A172 (cell line): ENCODE results near the gene SEMA4C. TPM values are rescaled to one million over a fixed set of nuclear protein-coding genes. Genes with fewer than 3 reads are reported as not detected.

ENCODE experiments used
- DNase-seq: peaks from one replicate; pipeline ENCODE4 v3.0.0-alpha.2; 2015; ENCODE audit warnings: low spot score
- total RNA-seq: library from RNA; depleted of rRNA; stranded (reverse); fragments of >200 nt; shearing (Covaris generic); gene quantifications from 2 replicates; pipeline ENCODE4 v1.2.3, GENCODE V29; 2014; rRNA removed

Gene SEMA4C
- total RNA-seq, 1 experiment from 2014 or later: 40.1 TPM

DNA sequence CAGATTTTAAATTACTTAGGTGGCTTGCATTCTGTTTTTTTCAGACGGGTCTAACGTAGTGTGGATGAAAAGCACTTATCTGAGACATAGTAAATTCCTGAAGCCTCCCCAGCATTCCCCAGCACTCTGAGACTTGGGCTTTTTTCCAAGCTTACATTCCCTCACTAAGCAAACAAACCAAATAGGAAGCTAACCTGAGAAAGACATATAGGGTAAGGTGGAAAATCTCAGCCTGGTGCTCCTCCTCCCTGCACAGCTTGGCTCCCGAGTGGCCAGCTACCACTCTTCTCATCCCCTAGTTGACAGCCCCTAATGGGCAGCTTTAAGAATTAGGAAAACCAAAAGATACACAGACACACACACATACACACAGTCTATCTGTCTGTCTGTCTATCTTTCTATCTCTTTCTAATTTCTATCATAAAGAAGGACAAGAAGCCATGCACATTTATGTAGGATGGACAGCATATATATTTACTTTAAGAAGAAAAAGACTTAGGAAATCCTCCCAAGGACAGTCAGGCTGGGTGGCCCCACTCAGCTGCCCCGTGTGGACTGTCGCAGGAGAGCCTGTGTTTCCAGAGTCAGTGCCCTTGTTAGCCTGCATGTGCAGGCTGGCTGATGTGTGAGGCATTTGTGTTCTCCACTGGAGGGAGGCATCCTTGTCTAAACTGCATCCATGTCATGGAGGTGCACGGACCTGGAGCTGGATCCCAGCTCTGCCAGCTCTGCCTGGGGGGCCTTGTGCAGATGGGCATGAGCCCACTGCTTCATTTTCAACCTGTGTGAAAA is 45.6 kb downstream of the SEMA4C start:
- peak; percentile 63 for DNase-seq

GRCh38 chr2:96823198-96823597 is 46.7 kb downstream of the SEMA4C start:
- DNase-seq: no peak

DNA sequence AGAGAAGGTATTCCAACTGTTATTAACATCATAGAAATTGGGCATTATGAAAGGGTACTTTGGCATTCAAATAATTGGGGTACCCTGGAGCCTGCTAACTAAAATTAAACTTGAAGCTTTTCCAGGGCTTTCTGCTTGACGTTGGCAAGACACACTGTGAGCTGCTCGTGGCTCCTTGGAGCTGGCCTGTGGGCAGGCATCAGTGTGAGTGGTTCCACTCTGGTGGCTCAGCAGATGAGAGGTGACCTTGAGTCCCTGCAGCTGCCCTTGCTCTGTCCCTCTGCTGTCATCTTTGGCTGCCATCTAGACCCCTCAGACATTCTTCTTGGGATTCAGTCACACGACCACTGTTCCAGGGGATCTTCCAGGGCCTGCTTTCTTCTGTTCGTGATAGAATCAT is 47.1 kb downstream of the SEMA4C start:
- no peak for DNase-seq

DNA sequence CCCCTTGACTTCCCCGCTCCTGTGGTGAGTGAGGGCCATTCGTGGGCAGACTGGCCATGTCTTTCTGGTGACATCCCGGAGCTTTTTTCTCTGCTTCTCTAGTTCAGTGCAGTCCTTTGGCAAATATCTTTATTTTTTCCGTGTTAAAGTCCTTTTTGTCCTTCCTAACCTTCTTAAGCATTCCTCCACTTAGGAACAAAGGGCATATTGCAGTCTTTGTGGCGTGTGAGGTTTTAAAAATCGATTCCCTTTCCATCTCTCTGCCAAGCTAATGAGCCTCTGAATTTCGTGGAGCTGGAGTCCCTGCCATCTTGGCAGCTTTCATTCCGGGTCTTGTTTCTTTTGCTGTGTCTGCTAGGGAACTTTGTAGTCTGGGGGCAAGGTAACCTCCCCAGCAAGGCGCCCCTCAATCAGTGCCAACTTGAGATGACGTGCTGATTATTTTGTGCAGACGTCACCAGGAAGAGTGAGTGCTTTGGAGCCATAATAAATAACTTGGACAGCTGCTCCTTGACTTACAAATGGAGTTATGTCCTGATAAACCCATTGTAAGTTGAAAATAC is 48.7 kb downstream of the SEMA4C start:
- no peak for DNase-seq

- DNase-seq: no peak
Measured at GRCh38 chr2:96819876-96820511, 49.9 kb downstream of the SEMA4C start.

DNA sequence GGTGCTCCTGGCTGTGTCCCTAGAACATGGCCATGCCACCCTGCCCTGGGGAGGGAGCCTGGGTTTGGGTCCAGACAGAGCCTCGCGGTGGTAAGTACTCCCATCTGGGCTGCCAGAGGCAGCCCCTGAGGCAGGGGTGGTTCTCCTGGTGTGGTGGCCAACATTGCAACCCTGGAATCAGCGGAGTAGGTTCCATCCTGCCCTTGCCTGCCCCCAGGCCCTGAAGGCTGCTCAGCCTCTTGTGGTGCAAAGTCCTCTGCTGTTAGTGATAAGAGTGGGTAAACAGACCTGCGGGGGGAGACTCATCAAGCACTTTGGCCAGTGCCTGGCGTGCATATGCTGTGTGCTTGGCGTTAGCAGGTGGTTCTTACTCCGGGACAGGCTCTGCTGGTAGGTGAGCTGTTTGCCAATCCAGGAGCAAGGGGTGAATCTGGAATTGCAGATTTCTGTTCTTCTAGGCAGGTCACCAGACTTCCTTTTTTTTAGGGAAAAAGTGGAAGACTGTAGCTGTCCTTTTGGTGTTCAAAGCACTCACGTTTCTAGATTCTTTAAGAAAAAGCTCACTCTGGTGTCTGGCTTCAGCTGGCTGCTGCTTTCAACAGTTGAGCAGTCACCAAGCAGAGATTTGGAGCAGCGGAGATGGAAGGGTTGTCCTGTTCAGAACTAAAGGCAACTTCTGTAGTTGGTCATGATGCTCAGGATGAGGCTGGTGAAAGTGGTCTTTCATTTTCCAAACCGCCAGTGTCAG is 50.6 kb downstream of the SEMA4C start:
- DNase-seq: no peak

- no peak for DNase-seq
Measured at GRCh38 chr2:96817882-96818281, 52.0 kb downstream of the SEMA4C start.

DNA sequence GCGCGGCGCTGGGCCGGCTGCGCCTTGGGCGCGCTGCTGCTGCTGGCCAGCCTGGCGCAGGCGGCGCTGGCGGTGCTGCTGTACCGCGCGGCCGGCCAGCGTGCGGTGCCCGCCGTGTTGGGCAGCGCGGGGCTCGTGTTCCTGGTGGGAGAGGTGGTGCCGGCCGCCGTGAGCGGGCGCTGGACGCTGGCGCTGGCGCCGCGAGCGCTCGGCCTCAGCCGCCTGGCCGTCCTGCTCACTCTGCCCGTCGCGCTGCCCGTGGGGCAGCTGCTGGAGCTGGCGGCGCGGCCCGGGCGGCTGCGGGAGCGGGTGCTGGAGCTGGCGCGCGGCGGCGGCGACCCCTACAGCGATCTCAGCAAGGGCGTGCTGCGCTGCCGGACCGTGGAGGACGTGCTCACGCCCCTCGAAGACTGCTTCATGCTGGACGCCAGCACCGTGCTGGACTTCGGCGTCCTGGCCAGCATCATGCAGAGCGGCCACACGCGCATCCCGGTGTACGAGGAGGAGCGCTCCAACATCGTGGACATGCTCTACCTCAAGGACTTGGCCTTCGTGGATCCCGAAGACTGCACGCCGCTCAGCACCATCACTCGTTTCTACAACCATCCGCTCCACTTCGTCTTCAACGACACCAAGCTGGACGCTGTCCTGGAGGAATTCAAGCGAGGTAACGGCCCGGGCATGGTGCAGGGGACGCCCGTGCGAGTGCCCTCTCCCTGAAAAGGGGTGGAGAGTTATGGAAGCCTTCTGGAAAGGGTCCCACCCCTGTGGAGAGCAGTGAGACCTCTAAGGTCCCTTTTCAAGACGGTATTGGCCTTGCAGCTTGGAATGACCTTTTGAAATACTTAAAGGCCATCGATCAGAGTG is 52.8 kb downstream of the SEMA4C start:
- no peak for DNase-seq

GRCh38 chr2:96816127-96816835 is 53.6 kb downstream of the SEMA4C start, which contains the start of gene CNNM3:
Gene CNNM3 (plus strand): TSS chr2:96816268. CDS start chr2:96816278, 10 bp downstream.
- DNase-seq: peak; percentile 78

DNA sequence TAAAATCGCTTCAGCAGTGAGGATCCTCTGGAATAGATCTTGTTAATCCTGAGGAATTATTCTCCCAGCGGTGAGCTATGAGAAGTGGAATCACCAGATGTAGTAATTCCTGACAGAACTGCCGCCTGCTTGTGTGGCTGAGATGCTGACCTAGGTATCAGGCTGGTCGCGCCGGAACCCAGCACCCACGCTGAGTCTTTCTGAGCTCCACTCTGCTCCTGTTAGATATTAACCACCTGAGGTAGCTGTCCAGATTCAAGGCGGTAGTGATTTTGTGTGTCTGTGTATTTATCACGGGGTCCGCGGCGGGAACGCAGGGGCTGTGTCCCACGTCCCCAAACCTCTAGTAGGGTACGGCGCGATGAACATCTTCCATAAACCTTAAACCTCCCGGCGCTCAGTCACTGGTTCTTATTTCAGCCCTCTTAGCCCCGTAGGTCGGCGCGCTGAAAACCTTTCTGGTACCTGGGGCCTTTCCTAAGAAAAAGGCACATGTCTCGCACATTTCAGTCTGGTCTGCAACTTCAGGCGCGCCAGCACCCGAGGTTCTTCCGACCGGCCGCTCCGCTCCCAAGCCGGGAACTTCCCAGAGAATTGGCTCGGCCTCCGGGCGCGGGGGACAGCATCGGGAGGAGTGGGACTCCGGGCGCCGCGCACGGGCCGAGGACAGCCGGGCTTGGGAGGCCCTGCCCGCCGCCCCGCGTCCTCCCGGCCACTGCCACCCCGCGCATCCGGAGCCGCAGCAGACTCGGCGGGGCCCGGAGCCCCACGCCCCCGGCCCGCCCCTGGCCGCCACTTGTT is 54.4 kb downstream of the SEMA4C start:
- peak; percentile 27 for DNase-seq

- DNase-seq: no peak
Measured at GRCh38 chr2:96813656-96814055, 56.2 kb downstream of the SEMA4C start.

- no peak for DNase-seq
Measured at GRCh38 chr2:96811917-96812316, 58.0 kb downstream of the SEMA4C start.

GRCh38 chr2:96810783-96811192 is 59.1 kb downstream of the SEMA4C start:
- DNase-seq: no peak

GRCh38 chr2:96809951-96810782 is 59.7 kb downstream of the SEMA4C start:
- DNase-seq: no peak

Other genes with a start within 250 kb of the SEMA4C start
- gene KANSL3, start 231.8 kb downstream of the SEMA4C start, total RNA-seq: 32.7 and 36.7 TPM in 2 replicates
- gene FER1L5, start 227.3 kb downstream of the SEMA4C start, total RNA-seq: 0.10 and 0.22 TPM in 2 replicates
- 49.3 and 57.1 TPM in 2 replicates for gene LMAN2L, start 130.0 kb downstream of the SEMA4C start, total RNA-seq
- 4.4 and 5.2 TPM in 2 replicates for gene CNNM4, start 109.2 kb downstream of the SEMA4C start, total RNA-seq
- 5.5 and 7.1 TPM in 2 replicates for gene CNNM3, start 53.8 kb downstream of the SEMA4C start, total RNA-seq
- 4.2 and 5.7 TPM in 2 replicates for gene ANKRD23, start 26.1 kb downstream of the SEMA4C start, total RNA-seq
- 33.5 and 37.9 TPM in 2 replicates for gene ANKRD39, start 12.1 kb downstream of the SEMA4C start, total RNA-seq
- gene FAM178B, start 116.5 kb upstream of the SEMA4C start, total RNA-seq: 0.05 TPM in 1 of 2 replicates, not detected in the other
- gene FAHD2B, start 224.8 kb upstream of the SEMA4C start, total RNA-seq: 3.2 and 6.1 TPM in 2 replicates
- gene ANKRD36, start 243.1 kb upstream of the SEMA4C start, total RNA-seq: 17.2 and 19.2 TPM in 2 replicates